GM21737 (cell line): ENCODE measurements around the gene AMDHD1.
"Not testable (repeated sequence)": the region's sequence is repeated elsewhere in the genome, so short reads cannot be mapped to it uniquely, and the experiment has no call there.

Experiments used
- ATAC-seq: cut with Tn5 transposase; IDR thresholded peaks from one replicate; pipeline ENCODE4 v1.9.1; 2021; ENCODE audit warnings: mild to moderate bottlenecking, moderate library complexity; ENCODE audit not compliant: unreplicated experiment

The AMDHD1 gene

DNA sequence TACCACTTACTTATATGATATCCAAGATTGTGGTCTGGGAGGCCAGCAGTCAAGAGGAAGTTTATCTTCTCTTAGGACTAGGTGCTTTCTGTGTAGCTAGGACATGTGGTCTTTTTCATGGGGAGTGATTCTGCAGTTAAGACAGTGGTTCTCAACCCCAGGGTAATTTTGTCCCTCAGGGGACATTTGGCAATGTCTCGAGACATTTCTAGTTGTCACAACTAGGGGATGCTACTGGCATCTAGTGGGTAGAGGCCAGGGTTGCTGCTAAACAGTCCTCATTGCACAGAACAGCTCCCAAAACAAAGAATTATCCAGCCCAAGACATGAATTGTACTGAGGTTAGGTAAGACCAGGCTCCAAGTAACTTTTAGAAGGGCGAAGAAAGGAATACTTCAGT, 20.0 kb downstream of the AMDHD1 start:
- ATAC-seq: no peak

DNA sequence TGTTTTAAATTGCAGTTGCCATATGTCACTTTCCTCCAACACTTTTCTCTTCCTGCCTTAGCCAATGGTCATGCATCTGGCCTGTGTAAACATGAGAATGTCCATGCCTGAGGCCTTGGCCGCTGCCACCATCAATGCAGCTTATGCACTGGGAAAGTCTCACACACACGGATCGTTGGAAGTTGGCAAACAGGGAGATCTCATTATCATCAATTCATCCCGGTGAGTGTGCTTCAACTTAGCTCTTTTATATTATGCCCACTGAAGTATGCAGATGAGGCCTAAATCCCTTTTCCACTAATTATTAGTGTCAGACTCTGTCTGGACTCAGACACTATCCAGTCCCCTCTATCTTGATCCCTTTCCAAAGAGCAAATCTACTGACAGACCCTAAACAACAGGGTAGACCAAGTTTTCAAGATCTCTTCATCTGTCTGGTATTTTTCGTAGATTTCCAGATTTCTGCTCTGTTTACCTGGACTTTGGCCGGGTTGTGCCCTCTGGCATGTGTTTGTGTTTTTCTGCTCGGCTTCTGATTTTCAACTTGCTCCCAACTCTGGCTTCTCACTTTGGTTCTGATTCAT, 23.2 kb downstream of the AMDHD1 start:
- ATAC-seq: no peak

DNA sequence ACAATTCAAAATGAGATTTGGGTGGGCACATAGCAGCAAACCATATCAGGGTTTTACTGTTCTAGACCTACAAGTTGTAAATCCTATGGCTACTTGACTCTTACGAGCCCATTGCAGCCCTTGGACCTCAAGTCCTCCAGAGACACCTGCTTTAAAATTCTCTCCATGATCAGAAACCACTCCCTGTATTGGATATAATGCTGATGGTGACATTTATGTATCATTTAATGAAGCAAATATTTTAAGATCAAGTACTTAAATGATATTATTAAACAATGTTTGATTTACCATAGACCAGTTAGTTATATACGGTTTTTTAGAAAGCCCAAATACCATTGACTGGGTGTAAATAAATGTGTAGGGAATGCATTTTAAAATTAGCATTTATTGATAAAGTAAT, 24.2 kb downstream of the AMDHD1 start:
- ATAC-seq: no peak

DNA sequence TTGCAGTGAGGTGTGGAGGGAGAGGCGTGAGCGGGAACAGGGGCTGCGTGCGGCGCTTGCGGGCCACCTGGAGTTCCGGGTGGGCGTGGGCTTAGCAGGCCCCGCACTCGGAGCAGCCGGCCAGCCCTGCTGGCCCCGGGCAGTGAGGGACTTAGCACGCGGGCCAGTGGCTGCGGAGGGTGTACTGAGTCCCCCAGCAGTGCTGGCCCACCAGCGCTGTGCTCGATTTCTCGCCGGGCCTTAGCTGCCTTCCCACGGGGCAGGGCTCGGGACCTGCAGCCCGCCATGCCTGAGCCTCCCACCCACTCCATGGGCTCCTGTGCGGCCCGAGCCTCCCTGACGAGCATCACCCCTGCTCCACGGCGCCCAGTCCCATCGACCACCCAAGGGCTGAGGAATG, 26.0 kb downstream of the AMDHD1 start:
- ATAC-seq: not testable (repeated sequence)

DNA sequence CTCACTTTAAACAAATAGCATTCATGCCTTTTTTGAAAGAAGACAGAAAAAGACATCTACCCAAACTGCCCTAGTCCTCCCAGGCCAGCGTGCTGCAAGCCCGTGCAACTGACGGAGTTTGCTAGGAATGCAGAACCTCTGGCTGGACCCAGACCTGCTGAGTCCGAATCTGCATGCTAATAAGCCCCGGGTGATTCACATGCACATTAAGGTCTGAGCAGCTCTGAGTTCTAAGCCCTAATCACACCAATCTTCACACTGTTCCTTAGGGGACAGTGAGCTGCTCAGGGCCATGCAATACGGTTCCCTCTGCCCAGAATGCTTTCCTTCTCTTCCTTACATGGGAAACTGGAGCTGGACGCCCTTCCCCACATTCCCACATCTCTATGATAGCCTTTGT, 27.8 kb downstream of the AMDHD1 start:
- ATAC-seq: no peak

DNA sequence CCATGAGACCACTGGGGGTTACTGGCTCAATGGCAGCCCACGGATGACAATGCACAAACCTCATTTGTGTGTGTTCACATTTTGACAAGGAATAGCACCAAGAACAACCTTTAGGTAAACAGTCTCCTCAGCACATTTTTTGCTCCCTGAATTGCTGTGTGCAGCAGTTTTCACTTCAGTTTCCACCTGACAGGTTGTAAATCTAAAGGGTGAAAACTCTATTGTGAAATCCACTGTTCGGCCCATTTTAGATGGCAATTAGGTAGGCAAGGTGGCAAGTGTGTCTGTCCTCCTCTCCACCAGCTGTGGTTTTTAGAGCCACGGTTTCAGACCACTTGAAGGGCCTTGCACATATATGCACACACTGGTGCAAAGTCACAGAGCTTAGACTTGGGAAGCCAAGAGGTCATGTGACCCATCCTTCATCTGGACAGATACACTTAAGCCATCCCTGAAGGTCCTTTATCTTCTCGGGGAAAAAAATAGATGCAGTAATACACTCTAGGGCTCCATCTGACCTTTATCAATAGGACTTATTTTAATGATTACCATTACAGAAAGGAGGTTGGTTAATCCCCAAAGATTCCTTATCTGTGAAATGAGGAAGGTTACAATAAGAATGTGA, 29.8 kb downstream of the AMDHD1 start:
- no peak for ATAC-seq

DNA sequence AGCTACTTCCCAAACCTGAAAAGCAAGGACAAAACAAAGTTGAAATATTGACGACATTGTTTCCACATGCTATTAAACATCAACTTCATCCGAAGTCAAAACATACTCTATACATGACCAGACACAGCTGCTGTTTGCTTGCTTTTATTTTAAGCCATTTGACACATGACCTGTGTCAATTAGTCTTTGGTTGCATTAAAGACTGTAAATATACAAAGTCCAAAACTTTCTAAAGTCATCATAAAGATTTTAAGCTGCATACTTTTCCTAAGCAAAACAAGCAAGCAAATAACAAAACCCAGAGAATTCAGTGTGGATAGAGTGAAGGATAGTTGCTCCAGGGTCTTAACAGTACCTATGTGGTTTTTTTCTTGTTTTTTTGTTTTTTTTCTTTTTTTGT, 31.2 kb downstream of the AMDHD1 start:
- no peak for ATAC-seq

DNA sequence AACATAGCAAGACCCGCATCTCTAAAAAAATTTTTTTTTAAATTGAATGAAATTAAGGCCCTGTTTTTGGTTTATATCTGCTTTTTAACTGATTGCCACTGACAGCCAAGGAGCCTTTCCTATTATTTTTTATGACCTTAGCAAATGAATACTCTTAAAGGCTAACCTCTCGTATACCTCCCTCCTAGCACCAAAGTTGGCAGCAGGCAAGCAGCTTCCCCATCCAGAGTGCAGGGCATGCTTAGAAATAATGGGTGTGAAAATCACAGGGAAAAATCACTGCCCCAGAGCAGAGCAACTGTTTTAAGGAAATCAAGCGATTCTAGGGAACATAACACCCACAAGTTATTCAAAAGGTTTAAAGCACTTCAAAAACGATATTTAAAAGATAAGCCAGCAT, 32.4 kb downstream of the AMDHD1 start:
- no peak for ATAC-seq

DNA sequence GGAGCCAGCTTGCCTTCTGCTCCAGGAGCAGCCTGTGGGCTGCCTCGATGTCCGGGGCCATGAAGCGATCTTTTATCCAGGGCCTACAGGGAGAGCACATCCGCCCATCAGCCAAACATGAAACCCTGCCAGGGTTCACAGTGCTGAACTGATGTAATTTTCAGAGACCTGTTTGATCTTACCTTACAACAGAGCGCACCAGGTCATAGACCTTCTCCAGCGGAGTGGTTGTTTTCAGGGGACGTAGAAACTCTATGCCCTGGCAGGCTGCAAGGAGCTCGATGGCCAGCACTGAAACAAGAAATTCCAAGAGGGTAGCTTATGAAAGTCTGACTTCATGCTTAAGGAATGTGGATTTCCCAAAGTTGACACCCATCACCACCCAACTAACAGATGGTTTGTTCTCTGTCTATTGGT, 33.3 kb downstream of the AMDHD1 start:
- ATAC-seq: no peak

DNA sequence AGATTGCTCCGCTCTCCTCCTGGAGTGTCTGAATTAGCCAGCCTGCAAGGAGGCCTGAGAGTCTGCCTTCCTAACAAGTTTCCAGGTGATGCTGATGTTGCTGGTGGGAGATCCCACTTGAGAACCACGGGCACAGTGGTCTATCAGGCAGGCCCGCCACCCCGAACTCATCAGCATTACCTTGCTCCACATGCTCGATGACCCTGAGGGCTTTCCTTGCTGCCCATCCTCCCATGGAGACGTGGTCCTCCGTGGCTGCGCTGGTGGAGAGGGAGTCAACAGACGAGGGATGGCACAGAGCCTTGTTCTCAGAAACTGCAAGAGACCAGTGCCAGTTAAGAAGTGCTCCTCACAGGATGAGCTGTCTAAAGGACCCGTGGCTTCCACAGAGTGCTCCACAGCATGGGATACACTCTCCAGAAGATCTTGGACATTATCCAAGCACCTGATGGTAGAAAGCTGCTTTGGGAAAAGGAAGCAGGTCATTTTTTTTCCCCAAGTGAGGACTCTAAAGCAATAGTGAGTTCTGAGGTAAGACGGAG, 34.7 kb downstream of the AMDHD1 start:
- no peak for ATAC-seq

DNA sequence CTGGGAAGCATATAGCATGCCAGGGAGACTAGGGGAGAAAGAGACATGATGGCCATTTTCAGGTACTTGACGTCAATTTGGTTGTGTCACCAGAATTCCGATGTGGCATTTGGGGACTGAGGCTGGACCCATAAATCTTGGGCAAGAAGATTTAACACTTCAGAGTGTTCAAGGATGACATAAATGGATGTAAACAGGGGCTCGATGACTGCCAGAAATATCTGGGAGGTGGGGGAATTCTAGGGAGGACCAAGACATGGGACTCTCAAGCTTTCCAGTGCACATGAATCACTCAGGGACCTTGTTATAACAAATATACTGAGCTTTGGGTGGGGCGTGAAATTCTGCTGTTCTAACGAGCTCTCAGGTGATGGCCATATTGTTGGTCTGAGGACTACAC, 35.2 kb downstream of the AMDHD1 start:
- no peak for ATAC-seq

DNA sequence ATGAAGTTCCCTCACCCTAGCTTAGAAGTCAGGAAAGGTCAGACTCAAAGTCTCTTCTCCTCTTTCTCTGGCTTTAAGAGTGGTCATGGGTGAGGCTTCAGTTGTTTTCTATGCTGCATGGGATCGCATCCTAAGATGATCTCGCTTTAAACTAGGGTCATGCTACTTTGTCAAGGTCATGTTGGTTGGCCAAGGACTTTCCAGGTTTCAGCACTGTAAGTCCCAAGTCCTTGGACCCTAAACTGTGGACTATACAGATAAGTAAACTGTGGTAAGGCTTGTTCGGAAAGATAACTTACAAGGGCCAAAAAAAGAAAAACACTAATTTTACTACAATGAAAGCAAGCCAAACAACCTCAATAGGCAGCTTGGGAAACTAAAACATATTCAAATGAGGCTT, 35.6 kb downstream of the AMDHD1 start:
- ATAC-seq: no peak

DNA sequence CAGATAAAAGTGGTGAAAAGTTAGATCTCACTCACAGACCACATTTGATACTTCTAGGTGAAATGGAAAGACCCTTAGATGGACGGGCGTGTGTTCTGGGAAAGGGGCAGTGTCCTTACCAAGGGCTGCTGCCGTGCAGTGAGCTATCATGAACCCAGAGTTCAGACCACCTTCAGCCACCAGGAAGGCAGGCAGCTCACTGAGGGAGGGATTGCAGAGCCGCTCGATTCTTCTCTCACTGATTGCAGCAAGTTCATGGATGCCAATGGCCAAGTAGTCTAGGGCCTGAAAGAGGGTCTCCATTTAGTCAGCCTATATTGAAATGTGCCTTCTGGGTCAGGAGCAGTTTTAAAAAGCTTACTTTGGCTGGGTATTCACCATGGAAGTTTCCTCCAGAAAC, 37.3 kb downstream of the AMDHD1 start:
- ATAC-seq: no peak

DNA sequence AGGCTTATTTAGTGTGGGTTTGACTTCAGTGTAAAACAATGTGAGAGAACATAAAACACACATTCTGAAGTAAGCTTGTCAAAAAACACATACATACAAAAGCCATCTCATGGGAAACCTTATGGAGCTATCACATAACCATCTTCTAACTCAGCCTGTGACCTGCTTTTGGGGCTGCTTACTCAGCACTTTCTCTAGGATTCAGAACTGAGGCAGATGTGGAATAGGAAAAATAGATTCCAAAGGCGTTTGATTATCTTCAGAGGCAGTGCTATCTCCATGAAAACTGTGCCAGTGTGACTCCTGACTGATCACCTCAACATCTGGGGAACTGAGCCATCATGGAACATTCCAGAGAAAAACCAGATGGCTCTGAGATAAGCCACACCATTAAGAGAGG, 39.5 kb downstream of the AMDHD1 start:
- no peak for ATAC-seq

DNA sequence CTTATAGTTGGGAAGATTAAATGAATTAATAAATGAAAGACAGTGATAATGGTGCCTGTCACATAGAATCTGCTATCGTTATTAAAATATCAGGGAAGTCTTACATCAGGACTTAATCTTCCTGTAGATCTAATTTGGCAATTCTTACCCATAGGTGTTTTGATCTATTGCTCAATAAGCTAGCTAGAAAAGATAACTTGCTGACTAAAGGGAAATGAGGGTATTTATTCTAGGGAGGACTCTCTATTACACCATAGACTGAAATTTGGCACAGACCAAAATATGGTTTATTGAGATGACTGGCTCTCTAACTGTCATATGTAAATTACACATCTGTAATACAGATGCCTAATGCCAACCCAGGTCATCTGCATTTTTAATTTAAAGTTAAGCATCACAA, 41.6 kb downstream of the AMDHD1 start:
- ATAC-seq: no peak

DNA sequence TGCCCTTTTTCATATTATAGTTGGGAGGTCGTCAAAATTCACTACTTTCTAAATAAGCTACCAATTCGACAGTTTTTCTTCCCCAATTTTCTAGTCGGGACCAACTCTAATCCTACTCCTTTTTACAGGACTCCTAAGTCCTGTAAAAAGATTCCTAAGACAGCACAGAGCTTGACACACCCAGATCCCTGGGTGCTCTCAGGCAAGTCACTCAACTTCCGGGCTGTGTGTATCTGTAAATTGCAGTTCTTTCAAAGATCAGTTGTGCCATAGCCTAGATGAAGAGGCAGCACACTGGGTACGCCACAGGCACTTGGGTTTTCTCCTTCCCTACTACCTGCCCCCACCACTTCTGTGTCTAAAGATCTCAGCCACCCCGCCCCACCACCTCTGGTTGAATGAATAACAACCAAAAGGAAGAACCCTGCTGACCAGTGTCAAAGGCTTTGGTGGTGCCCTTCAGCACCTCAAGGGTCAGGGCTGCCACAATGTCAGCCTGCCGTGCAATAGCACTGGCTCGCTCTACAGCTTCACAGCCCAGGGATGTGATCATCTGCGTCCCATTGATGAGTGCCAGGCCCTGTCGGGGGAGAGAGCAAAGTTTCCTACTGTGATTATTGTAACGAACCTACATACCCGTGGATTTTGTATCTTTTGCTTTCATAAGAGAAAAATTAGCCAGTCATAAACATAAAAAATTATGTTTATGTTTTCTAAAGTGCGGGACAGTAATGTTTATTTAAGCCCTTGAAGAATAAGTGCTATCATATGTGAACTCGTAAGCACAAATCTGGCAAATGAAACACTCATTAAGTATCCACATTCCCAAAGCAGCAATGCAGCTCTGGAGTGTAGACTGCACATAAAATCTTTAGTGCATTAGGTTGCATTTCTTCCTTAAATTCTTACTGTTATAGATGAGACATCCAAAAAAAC, 43.8 kb downstream of the AMDHD1 start:
- no peak for ATAC-seq

DNA sequence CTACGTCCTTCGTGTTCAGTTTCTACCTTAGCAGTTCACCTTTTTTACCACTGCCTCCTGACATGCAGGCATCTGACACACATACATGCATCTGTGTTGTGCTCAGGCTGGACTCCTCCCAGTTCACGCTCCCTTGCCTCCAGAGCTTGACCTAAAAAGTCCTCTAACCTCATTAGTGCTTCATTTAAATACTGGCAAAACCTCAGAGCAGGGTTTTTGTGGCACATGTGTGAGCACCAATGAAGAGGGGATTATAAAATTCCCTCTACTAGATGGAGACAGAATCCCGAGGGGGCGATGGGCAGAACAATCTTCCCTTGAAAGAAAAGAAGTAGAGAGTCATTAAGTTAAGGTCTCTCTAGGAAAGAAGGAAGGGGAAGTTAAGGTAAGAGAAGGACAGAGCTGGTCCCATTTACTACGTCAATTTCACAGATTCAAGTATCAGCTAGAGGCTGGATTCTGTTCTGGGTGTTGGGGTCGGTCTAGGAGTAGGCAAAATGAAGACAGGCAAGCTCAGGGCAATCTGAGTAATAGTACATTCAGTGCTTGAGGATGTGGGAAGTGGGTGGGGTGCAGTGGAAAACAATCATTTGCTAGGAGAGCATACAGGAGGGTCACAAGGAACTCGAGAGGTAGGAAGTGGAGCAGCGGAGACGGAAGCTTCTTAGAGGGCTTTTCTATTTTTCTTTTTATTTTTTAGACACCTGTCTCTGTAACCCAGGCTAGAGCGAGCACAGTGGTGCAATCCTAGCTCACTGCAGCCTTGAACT, 45.6 kb downstream of the AMDHD1 start:
- no peak for ATAC-seq

DNA sequence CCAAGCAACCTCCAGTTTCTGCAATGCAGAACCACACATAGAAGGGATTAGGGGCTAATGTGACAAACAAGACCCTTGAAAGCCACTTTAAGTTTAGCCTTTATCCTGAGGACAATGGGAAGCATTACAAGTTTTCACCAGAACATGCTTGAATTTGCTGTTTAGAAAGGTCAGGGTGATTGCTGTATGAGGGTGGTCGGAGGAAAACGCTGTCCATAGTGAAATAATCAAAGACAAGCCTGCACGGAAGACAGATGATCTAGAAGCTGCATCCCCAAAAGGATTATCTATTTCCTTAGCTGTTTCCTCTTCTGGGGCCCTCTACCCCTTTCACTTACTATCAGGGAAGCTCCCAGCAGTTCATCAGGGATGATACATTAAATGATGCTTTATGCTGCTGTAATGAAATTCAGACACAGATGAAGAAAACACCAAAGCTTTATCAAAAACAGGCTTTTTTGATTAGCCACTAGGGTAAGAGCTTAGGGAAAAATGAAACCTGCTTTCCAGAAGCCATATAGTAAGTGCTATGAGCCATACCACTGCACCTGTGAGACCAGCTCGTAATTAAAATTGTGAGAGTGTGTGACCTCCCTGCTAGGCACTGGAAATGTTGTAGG, 46.5 kb downstream of the AMDHD1 start:
- no peak for ATAC-seq

DNA sequence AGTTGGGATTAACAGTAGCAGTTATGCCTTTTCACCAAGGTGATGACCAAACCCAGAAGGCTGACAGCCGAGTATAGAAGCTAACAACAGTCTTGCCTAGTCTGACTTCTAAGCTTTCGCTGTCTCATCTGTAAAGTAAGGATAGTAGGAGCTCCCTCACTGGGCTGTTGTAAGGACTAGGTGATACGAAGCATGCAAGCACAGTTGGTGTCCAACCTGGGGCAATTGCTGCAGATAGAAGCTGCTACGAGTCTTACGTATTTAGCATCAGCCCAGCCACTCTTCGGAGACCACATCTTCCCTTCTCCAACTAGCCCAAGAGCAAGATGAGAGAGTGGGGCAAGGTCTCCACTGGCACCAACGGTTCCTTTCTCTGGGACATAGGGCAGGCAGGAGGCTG, 47.0 kb downstream of the AMDHD1 start:
- no peak for ATAC-seq

DNA sequence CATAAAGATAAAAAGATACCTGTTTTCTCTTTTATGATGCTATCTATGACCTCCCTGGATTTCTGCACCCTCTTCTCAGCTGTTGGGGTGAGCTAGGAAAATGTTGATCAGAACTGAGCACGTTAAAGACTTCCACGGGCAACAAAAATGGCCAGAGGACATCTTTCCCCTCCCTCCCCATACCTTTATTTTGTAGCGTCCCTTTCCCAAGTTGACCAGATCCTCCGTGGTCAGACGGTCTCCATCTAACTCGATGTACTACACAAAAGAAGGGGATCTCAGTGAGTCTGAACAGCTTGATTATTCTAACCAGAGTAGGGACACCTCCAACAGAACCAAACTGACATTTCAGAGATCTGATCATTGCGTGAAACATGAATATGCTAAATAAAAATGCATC, 50.8 kb downstream of the AMDHD1 start:
- ATAC-seq: no peak

DNA sequence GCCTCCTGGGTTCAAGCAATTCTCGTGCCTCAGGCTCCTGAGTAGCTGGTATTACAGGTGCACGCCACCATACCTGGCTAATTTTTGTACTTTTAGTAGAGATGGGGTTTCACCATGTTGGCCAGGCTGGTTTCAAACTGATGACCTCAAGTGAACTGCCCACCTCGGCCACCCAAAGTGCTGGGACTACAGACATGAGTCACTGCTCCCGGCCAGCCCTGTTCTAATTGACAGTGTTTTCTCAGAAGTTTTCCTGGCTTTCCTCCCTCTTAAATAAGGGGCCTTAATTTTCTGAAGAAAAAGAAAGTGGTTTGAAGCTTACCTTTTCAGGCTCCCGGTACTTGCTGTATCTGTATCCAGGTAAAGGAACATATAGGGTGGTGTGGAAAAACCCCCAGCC, 51.3 kb downstream of the AMDHD1 start:
- ATAC-seq: no peak
